GM12878 (cell line): Measurements from ENCODE around the gene IL3. TPM values are rescaled to one million over a fixed set of nuclear protein-coding genes. Genes with fewer than 3 reads are reported as not detected.
A peak's percentile ranks its signal among the peaks of the same experiment; 100 is the strongest.

Experiments
- E2F4 ChIP-seq: IDR thresholded peaks from 2 replicates; pipeline ENCODE4 v1.6.1; 2012; ENCODE audit warnings: low read depth, low read length, improper control_type of control experiment
- E4F1 ChIP-seq: fragments of 450-650 bp; IDR thresholded peaks from 2 replicates; pipeline ENCODE4 v1.6.1; 2018; ENCODE audit warnings: borderline replicate concordance, mild to moderate bottlenecking; ENCODE audit not compliant: partially characterized antibody
- EED ChIP-seq: sonication (generic); IDR thresholded peaks from 2 replicates; pipeline ENCODE4 v1.6.1; 2016; ENCODE audit warnings: antibody characterized with exemption, low read depth
- EZH2 ChIP-seq: IDR thresholded peaks from 2 replicates; pipeline ENCODE4 v1.6.1; 2012; ENCODE audit warnings: low read depth, mild to moderate bottlenecking, control low read depth, inconsistent platforms, low read length, borderline replicate concordance; ENCODE audit not compliant: control insufficient read depth
- HSF1 ChIP-seq: fragments of 150-350 bp; IDR thresholded peaks from 2 replicates; pipeline ENCODE4 v1.6.1; 2014; ENCODE audit warnings: mild to moderate bottlenecking, low read depth, low read length
- IRF4 ChIP-seq: IDR thresholded peaks from 2 replicates; pipeline ENCODE4 v1.6.1; 2011; ENCODE audit warnings: low read depth, low read length
- MEF2A ChIP-seq: IDR thresholded peaks from 2 replicates; pipeline ENCODE4 v1.6.1; 2011; ENCODE audit warnings: low read depth, mild to moderate bottlenecking, low read length, moderate library complexity; ENCODE audit not compliant: insufficient read depth
- MLLT1 ChIP-seq: fragments of 450-650 bp; IDR thresholded peaks from 2 replicates; pipeline ENCODE4 v1.6.1; 2016; ENCODE audit warnings: mild to moderate bottlenecking
- MYC ChIP-seq: IDR thresholded peaks from 2 replicates; pipeline ENCODE4 v1.6.1; 2011; ENCODE audit warnings: mild to moderate bottlenecking, low read length, moderate library complexity, inconsistent platforms; ENCODE audit not compliant: insufficient read depth, insufficient replicate concordance, insufficient read length, severe bottlenecking
- NRF1 ChIP-seq: conservative IDR thresholded peaks from 2 replicates; pipeline ENCODE4 v1.6.1; 2011; ENCODE audit warnings: mild to moderate bottlenecking, low read depth, low read length, improper control_type of control experiment
- POLR2AphosphoS5 ChIP-seq: IDR thresholded peaks from 2 replicates; pipeline ENCODE4 v1.6.1; 2011; ENCODE audit warnings: mild to moderate bottlenecking, low read length, inconsistent platforms
- PRDM15 ChIP-seq: fragments of 450-650 bp; formaldehyde crosslinking; IDR thresholded peaks from 2 replicates; pipeline ENCODE4 v1.4.0; 2020; ENCODE audit warnings: mild to moderate bottlenecking, moderate library complexity
- RCOR1 ChIP-seq: conservative IDR thresholded peaks from 2 replicates; pipeline ENCODE4 v1.6.1; 2012; ENCODE audit warnings: low read depth, low read length, improper control_type of control experiment
- RFX5 ChIP-seq: IDR thresholded peaks from 2 replicates; pipeline ENCODE4 v1.6.1; 2011; ENCODE audit warnings: low read depth, low read length, improper control_type of control experiment
- SIX5 ChIP-seq: IDR thresholded peaks from 2 replicates; pipeline ENCODE4 v1.6.1; 2011; ENCODE audit warnings: mild to moderate bottlenecking, low read depth, low read length, moderate library complexity; ENCODE audit not compliant: severe bottlenecking
- SRF ChIP-seq, 2 experiments: IDR thresholded peaks; 2 replicates each; pipeline ENCODE4 v1.6.1; 2011; ENCODE audit warnings: low read depth in 2 of 2, low read length in 2 of 2, mild to moderate bottlenecking in 1 of 2, moderate library complexity in 1 of 2
- TCF3 ChIP-seq: IDR thresholded peaks from 2 replicates; pipeline ENCODE4 v1.6.1; 2012; ENCODE audit warnings: low read depth, mild to moderate bottlenecking, low read length, borderline replicate concordance; ENCODE audit not compliant: insufficient read depth
- TCF7 ChIP-seq: IDR thresholded peaks from 2 replicates; pipeline ENCODE4 v1.6.1; 2014; ENCODE audit warnings: antibody characterized with exemption, borderline replicate concordance
- ZNF207 ChIP-seq: fragments of 450-650 bp; IDR thresholded peaks from 2 replicates; pipeline ENCODE4 v1.6.1; 2014; ENCODE audit warnings: antibody characterized with exemption, mild to moderate bottlenecking, borderline replicate concordance
- ZNF217 ChIP-seq: fragments of 450-650 bp; IDR thresholded peaks from 2 replicates; pipeline ENCODE4 v1.6.1; 2017; ENCODE audit warnings: antibody characterized with exemption, mild to moderate bottlenecking
- polyA plus RNA-seq, 11 experiments: library from polyadenylated mRNA; depleted of rRNA in 4 of 11; unstranded in 6 of 11; stranded (reverse) in 5 of 11; fragments of >200 nt; fragmentation: Nextera tagmentation in 4 of 11; fragmentation: Illumina TruSeq in 1 of 11; extraction: Ambion mirVana in 4 of 11; extraction: Trizol in 1 of 11; gene quantifications; 1 replicate in 1 of 11; 2 replicates in 10 of 11; pipeline versions ENCODE4 v1.2.1 to v1.2.3, GENCODE V29; 2011 to 2016; ENCODE audit warnings: inconsistent platforms in 2 of 11, missing spikeins in 2 of 11, low read depth in 1 of 11
- total RNA-seq, 4 experiments: library from RNA; depleted of rRNA in 3 of 4; stranded (reverse); fragments of >200 nt in 3 of 4; fragmentation: Illumina TruSeq in 1 of 4; extraction: Trizol in 1 of 4; gene quantifications; 2 replicates each; pipeline versions ENCODE4 v1.2.1 to v1.2.3, GENCODE V29; 2013 to 2021

IL3 gene
- total and polyA plus RNA-seq, 10 of the 15 experiments (the other 5 are each of a cell fraction or from before 2014, with no cell fraction given) = not detected

GRCh38 chr5:132102101-132102701 is 41.7 kb downstream of the IL3 start (continued):
- TF ChIP-seq RCOR1 (no peak), TCF7 (no peak; the same call in 1 of the 2 replicates), ZNF217 (no peak), TCF3 (no peak), SRF (IDR thresholded peaks at IDR 0.05; ENCODE audit: low read depth in 2 of 2, low read length in 2 of 2) (no peak), MEF2A (no peak), E4F1 (no peak), NRF1 (no peak), EED (peak; percentile 80), PRDM15 (CRISPR knock-in tag) (no peak), RFX5 (no peak), IRF4 (no peak), MLLT1 (no peak), MYC (no peak), POLR2AphosphoS5 (no peak), E2F4 (no peak), SIX5 (no peak), HSF1 (no peak), EZH2 (no peak), ZNF207 (no peak)
